ENCODE results near the gene MYOZ2.

DNA sequence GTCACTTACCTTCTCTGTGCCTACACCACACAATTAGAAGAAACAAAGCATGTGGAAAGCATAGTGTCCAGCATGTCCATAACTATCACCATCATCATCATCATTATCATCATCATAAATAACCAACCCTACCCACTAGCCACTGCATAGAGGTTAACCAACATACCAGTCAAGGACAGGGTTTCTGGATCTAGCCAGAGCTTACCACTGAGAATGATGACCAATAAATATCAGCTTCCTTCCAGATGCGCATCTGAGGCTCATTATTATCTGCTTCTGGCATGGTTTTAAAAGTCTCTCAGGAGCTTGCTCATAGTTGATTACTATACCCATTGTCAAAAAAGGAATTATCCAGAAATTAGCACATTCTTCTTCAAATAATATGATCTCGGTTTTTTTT lies 25.5 kb upstream of the MYOZ2 start:
- TF ChIP-seq ZNF263 (CRISPR knock-in tag; IDR thresholded peaks at IDR 0.05) (no peak), ZBTB4 (CRISPR knock-in tag; IDR thresholded peaks at IDR 0.05; ENCODE audit: borderline replicate concordance) (no peak)

All from HepG2 (cell line).